Skin of body (tissue), 2 donors: Measurements from ENCODE around the gene KLHL3. TPM values are rescaled to one million over a fixed set of nuclear protein-coding genes. Genes with fewer than 3 reads are reported as not detected.
A peak's percentile ranks its signal among the peaks of the same experiment; 100 is the strongest.

Experiments used
- DNase-seq: peaks from one replicate; lab custom pipeline; 2025; lab: John Stamatoyannopoulos, UW
- total RNA-seq: library from RNA; depleted of rRNA; stranded (reverse); fragments of >200 nt; gene quantifications from one replicate; pipeline ENCODE4 v1.2.3, GENCODE V29; 2014

Gene KLHL3
- total RNA-seq, 1 donor from 2014 or later: 6.2 TPM

DNA sequence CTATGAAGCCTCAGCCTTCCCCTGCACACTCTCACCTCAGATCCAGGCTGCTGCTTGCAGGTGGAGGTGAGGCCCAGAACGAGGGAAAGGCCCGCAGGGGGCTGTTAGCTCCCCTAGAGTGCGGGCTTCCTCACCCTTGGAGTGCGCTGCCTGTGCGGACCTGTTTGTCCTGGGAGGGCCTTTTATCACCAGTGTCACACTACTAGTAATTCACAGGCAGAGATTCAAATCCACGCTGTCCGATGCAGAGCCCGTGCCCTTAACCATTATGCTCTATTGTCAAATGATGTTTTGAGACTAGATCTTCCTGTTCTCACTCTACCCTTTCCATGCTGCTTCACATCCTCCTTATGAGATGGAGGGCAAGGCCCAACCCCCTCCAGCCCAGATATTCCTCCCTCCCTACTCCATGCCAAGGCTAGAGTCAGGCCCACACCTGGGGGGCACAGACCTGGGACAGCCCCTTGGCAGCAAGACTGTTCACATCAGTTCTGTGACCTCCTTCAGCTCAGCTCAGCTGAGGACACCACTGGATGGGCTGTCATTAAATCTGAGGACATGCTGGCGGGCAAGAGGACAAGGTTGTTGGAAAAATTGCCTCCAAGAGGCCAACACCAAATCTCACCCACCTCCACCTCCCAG lies 124.0 kb downstream of the KLHL3 start:
- no peak for DNase-seq

DNA sequence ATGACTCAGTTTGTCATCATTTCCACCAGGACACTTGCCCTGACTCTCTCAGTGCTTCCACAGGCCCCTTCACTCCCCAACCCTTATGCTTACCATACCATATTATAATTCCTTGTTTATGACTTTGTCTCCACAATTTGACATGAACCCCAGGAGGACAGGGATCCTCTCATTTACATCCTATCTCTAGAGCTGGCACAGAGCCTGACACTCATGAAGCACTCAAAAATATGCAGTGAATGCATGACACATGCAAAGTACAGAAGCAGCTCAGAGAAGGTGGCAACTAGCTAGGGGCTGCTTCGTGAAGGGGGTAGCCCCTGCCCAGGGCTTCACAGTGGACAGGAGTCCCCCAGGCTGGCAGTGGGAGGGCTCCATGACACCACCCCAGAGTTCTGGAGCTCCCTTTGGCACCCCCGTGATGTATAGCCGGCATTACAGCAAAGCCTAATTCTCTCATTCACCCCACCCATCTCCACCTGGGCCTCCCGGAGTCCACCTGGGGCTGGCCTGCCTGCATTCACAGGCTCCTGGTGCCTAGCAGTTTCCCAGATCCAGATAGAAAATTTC lies 124.8 kb downstream of the KLHL3 start:
- no peak for DNase-seq

DNA sequence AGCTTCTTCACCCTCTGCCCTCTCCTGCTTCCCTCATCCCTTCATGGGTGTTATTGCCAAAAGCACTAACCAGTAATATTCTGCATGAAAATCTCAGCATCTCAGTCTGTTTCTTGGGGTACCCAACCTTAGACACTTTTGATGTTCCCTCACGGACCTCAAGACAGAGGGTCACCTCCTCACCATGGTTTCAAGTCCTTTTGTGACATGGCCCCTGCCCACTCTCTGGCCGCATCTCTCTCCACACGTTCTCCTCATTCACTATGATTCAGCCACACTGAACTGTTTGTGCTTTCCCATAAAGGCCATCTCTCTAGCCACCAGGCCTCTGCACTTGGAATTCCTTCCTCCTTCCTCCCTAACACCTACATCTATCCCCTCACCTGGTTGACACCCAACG lies 125.3 kb downstream of the KLHL3 start:
- no peak for DNase-seq

- no peak for DNase-seq
These were observed 126.8 kb downstream of the KLHL3 start for GRCh38 chr5:137609127-137609526.

DNA sequence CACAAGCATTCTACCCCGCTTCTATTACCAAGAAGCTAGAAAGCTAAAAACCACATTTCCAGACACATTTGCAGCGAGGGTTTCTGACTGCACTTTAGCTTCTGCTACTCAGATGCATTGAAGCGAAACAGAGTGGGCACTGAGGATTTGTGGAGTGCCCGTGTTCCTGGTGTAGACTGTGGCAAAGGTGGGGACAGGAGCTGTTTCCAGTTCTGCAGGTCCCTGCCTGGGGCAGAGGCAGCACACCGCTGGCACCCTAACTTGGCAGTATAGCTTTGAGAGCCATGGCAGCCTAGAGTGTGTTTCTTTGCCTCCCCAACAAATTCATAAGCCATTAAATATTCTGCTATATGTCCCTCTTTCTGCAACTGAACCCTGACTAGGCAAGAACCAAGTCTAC lies 128.1 kb downstream of the KLHL3 start:
- DNase-seq: no peak

DNA sequence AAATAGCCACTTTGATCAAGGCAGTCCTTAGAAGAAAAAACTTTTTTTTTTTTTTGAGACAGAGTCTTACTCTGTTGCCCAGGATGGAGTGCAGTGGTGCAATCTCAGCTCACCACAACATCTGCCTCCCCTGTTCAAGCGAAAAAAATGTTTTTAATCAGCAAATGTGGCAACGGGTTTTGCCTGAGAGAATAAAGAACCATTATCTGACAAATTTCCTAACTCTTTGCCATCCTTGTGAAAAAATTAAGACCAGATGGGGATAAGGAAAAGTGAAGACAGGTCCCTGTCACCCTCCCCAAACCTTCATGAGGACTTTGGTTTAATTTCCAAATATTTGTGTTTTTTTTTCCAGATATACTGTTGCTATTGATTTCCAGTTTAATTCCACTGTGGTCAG lies 129.5 kb downstream of the KLHL3 start:
- no peak for DNase-seq

DNA sequence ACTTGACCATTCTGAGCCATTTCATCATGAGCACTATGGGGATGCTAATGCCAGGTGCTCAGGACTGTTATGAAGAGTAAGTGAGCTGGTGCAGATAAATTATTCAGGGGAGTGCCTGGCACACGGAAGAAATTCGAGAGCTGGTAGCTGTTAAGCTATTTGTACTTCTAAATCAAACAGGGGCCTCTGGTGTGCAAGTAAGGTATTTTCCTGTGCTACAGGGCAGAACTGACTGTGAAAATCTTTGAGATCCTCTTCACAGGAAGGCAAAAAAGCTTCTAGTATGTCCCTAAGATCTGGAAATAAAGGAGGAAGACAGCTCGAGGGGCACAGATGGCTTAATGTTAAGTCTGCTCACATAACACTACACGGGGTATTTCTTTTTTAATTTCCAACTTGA lies 130.5 kb downstream of the KLHL3 start:
- DNase-seq: no peak

GRCh38 chr5:137604348-137605095 lies 131.4 kb downstream of the KLHL3 start:
- DNase-seq: no peak

DNA sequence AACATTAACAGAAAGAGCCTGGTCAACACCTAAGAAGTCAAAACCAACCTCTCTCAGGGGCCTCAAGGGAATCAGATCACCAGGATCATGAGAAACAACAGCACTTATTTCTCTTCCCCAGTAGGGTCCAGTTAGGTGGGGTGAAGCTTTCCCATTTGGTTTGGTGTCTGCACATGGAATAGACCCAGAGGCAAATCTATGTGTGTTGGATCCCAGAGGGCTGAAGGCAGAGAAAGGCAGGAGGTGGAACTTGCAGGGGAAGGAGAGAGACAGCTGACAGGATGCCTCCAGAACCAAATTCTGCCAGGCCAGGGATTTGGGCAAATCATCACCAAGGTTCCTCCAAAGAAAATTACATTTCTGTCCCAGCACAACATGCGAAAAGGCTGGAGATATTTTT lies 132.0 kb downstream of the KLHL3 start:
- no peak for DNase-seq

- DNase-seq: no peak
These were observed 132.5 kb downstream of the KLHL3 start for GRCh38 chr5:137603356-137603755.

- no peak for DNase-seq
These were observed 133.1 kb downstream of the KLHL3 start for GRCh38 chr5:137602721-137603273.

GRCh38 chr5:137600721-137601360 lies 135.0 kb downstream of the KLHL3 start:
- peak; percentile 72 for DNase-seq

- no peak for DNase-seq
These were observed 136.4 kb downstream of the KLHL3 start for GRCh38 chr5:137599457-137599856.

DNA sequence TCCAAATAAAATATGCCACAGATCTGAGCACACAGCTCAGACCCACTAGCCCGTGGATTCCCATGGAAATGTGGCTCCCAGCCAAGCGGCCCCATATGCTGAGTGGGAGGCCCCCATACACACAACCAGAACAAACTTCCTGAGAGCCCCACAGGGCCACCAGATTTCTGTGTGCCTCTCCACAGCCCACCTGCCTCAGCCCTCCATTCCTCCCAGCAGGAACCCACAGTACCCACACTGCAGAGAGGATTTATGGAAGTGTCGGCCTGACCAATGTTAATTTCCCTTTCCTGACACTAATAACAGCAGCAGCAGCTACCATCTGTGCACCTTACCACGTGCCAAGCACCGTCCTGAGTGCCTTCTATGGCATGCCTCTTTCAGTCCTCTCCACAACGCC lies 137.5 kb downstream of the KLHL3 start:
- DNase-seq: no peak

GRCh38 chr5:137596941-137597340 lies 138.9 kb downstream of the KLHL3 start:
- peak; percentile 7 for DNase-seq

GRCh38 chr5:137595396-137596079 lies 140.4 kb downstream of the KLHL3 start:
- no peak for DNase-seq

GRCh38 chr5:137594717-137595116 lies 141.2 kb downstream of the KLHL3 start:
- DNase-seq: no peak

GRCh38 chr5:137592317-137592716 lies 143.6 kb downstream of the KLHL3 start:
- no peak for DNase-seq

DNA sequence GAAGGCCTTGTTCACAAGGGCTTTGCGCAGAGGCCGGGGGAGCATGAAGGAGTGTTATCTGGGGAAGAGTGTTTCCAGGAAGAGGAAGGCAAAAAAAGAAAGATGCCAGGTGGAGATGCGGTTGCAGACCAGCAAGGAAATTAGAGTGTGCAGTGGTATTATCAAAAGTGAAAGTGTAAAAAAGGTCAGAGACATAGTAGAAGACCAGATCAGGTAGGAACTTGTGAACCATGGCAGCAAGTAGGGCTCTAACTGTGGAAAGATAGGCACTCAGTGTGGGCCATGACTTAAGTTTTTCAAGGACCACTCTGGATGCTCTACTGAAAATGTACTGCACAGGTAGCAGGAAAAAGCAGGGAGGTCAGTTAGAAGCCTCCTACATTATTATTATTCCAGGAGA lies 146.7 kb downstream of the KLHL3 start:
- no peak for DNase-seq

- DNase-seq: no peak
These were observed 148.0 kb downstream of the KLHL3 start for GRCh38 chr5:137587919-137588318.

GRCh38 chr5:137584262-137584661 lies 151.6 kb downstream of the KLHL3 start:
- no peak for DNase-seq
